GM12874 (cell line): Measurements from ENCODE around the gene PEX26.

Source experiments
- TF ChIP-seq, protein P1 (sequence below): IDR thresholded peaks from 2 replicates; pipeline ENCODE4 v1.5.1; 2011; ENCODE audit warnings: low read depth, mild to moderate bottlenecking, control low read depth, low read length, moderate library complexity; ENCODE audit not compliant: insufficient read depth

PEX26 gene

DNA sequence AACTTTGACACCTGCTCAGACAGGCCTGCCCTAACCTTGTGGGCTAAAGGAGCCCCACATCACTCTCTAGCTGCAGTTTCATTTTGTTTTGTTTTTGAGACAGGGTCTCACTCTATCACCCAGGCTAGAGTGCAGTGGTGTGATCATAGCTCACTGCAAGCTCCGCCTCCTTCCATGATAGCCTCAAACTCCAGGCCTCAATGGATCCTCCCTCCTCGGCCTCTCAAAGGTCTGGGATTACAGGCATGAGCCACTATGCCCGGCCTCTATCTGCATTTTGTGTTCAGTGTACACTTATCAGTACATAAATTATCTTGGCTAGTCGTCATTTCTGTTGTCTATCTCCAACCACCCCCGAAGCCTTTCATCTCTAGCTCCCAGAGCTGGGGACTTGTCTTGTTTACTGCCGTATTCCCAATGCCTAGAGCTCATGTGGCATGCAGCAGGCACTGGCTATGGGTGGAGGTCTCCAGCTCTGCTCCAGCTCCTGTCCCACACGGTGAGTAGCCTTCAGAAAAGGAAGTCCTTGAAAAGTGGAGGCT, 22.1 kb upstream of the PEX26 start:
- TF ChIP-seq, protein P1, sequence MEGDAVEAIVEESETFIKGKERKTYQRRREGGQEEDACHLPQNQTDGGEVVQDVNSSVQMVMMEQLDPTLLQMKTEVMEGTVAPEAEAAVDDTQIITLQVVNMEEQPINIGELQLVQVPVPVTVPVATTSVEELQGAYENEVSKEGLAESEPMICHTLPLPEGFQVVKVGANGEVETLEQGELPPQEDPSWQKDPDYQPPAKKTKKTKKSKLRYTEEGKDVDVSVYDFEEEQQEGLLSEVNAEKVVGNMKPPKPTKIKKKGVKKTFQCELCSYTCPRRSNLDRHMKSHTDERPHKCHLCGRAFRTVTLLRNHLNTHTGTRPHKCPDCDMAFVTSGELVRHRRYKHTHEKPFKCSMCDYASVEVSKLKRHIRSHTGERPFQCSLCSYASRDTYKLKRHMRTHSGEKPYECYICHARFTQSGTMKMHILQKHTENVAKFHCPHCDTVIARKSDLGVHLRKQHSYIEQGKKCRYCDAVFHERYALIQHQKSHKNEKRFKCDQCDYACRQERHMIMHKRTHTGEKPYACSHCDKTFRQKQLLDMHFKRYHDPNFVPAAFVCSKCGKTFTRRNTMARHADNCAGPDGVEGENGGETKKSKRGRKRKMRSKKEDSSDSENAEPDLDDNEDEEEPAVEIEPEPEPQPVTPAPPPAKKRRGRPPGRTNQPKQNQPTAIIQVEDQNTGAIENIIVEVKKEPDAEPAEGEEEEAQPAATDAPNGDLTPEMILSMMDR, result no peak

DNA sequence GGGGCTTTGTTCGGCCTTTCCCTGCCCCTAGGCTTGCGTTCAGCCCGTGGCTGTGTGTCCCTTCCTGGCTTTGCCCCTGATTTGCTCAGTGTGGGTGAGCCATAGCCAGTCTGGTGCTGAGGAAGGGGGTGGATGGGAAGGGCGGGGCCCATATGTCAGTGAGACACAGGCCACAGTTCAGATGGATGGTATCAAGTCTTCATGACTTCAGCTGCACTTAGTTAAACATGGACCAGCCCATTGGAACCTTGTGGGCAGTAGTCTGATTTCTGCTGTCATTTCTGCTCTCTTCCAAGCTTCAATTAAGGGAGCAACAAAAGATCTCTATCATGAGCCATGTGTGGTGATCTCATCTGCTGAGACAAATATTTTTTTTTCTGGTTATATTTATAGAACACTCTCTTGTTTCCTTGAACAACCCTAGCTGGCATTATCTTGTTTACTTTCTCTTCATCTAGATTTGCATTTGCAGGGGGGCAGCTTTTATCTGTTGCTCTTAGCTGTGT, 21.6 kb upstream of the PEX26 start:
- TF ChIP-seq, protein P1, result no peak

- TF ChIP-seq, protein P1, result no peak
Observed at GRCh38 chr22:18056807-18057474, 20.8 kb upstream of the PEX26 start.

- TF ChIP-seq, protein P1, result no peak
Observed at GRCh38 chr22:18057568-18058209, 20.1 kb upstream of the PEX26 start.

DNA sequence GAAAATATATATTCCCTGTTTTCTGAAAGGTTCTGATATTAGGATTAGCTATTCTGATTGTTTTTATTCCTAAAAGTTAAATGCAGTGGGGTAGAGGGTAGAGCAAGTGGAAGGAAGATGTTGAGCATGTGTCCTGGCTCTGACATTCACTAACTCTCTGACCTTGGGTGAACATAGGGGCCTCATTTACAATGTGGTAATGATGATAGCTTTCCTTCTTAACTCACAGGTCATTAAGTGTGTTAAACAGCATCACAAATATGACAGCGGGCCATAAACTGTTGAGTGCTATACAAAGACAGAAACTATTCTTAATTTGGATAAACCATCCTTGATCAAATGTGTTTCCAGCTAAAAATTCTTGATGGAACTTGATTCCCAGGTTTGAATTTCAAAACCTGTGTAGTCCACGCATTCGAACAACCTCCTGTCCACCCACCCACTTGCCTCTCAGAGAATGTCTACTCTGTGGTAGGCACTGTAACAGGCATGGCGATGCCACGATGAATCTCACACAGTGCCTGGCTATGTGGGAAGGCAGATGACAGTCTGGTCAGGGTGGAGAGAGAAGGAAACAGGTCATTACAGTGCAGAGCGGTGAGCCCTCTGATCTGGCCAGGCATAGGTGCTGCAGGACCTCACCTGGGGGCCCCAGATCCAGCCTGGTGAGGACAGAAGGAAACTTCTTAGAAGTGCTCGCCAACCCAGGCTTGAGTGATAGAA, 19.3 kb upstream of the PEX26 start:
- TF ChIP-seq, protein P1, result no peak

GRCh38 chr22:18059094-18059417, 18.7 kb upstream of the PEX26 start:
- TF ChIP-seq, protein P1, result no peak

DNA sequence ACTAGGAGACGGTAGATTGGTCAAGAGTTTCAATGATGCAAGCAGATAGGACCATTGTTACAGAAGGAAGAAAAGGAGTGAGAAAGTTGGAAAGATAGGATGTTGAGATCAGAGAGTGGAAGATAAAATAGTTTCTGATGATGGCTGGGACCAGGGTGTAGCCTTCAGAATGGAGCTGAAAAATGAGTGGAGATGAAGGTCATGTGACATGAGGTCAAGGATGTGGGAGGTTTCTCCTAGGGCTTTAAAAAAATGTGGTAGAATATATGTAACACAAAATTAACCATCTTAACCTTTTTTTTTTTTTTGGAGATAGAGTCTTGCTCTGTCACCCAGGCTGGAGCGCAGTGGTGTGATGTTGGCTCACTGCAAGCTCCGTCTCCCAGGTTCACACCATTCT, 18.3 kb upstream of the PEX26 start:
- TF ChIP-seq, protein P1, result no peak
